ENCODE data around the gene MYO3A.
A peak's percentile ranks its signal among the peaks of the same experiment; 100 is the strongest.

The MYO3A gene

DNA sequence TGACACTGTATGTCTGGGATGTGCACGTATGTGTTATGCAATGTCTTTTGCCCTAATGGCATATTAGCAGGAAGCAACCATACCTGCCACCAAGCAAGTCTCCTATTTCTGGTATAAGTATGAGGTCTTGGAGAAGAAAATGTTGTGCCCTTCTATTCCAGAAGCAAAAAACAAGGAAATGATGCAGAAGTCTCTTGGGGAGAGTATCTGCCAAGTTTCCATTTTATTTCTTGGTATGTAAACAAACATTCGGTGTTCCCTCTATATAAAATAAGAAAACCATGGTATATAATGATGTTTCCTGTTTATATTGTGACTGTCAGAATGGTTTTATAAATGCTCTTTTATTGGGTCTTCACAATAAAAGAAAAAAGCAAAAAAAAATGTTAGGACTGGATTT is 19.3 kb upstream of the MYO3A start:
- no peak overlapping the region for H3K27ac ChIP-seq (ENCODE audit: low read depth in 2 of 2, low read length in 2 of 2)
- H3K4me3 ChIP-seq (ENCODE audit: low read length in 2 of 2): no peak overlapping the region
- H3K36me3 ChIP-seq (ENCODE audit: control insufficient read depth in 2 of 2, insufficient read depth in 2 of 2, low read length in 2 of 2): no peaks in the 10 kb centered on the region
- no peaks in the 10 kb centered on the region for H3K9me3 ChIP-seq (ENCODE audit: control insufficient read depth in 2 of 2, low read length in 2 of 2)
- no peaks in the 10 kb centered on the region for H3K4me1 ChIP-seq (ENCODE audit: control insufficient read depth in 2 of 2, insufficient read depth in 2 of 2, low read length in 2 of 2)
- H3K9ac ChIP-seq (ENCODE audit: low read depth in 1 of 2, low read length in 2 of 2): no peak overlapping the region
- no peaks in the 10 kb centered on the region for H3K27me3 ChIP-seq (ENCODE audit: control insufficient read depth in 2 of 2, insufficient read depth in 2 of 2, low read length in 2 of 2)

DNA sequence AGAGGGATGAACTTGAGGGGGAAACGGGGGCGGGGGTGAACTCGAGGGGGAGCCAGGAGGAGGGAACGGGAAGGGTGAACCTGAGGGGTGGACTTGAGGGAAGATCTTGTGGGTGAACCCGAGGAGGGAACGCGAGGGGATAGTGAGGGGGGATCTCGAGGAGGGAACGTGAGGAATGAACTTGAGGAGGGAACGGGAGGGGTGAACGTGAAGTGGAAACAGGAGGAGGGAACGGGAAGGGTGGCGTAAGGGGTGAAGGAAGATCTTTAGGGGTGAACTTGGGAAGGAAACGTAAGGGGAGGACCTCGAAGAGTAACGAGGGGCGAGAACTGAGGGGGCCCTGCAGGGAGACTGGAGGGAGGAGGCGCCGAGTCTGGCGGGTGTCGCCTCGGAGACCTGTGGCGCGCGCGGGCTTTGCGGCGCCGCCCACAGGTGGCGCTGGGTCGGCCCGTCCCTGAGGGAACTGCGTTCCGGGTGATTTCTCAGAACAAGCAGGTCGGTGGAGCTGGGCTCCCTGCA is 651 bp downstream of the MYO3A start:
- peak overlapping the region; percentile 36 to 59 for H3K4me3 ChIP-seq (ENCODE audit: low read length in 2 of 2)
- no peaks in the 10 kb centered on the region for H3K36me3 ChIP-seq (ENCODE audit: control insufficient read depth in 2 of 2, insufficient read depth in 2 of 2, low read length in 2 of 2)
- H3K27ac ChIP-seq (ENCODE audit: low read depth in 2 of 2, low read length in 2 of 2): no peak overlapping the region
- no peaks in the 10 kb centered on the region for H3K9me3 ChIP-seq (ENCODE audit: control insufficient read depth in 2 of 2, low read length in 2 of 2)
- no peaks in the 10 kb centered on the region for H3K4me1 ChIP-seq (ENCODE audit: control insufficient read depth in 2 of 2, insufficient read depth in 2 of 2, low read length in 2 of 2)
- peaks cover 0 to 6% of the 10 kb centered on the region in 2 donors for H3K27me3 ChIP-seq (ENCODE audit: control insufficient read depth in 2 of 2, insufficient read depth in 2 of 2, low read length in 2 of 2)
- H3K9ac ChIP-seq (ENCODE audit: low read depth in 1 of 2, low read length in 2 of 2): no peak overlapping the region

DNA sequence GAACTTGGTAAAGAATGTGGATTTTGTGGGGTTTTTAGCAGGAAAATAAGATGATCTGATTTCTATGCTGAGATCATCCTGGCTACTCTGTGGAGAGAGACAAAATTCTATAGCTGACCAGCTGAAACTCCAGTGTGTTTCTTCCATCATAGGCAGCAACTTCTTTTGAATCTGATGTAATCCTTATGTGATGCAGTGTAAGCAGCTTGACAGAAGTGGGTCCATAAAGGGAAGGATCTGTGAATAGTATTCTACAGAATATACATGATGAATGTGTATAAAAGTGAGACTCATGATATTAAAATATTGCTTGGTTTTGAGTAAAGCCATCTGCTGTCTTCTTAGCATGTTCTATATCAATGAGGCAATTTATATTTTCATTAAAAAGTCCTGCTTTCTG is 4.4 kb downstream of the MYO3A start:
- no peak overlapping the region for H3K4me3 ChIP-seq (ENCODE audit: low read length in 2 of 2)
- no peak overlapping the region for H3K9ac ChIP-seq (ENCODE audit: low read depth in 1 of 2, low read length in 2 of 2)
- H3K27ac ChIP-seq (ENCODE audit: low read depth in 2 of 2, low read length in 2 of 2): no peak overlapping the region
- H3K27me3 ChIP-seq (ENCODE audit: control insufficient read depth in 2 of 2, insufficient read depth in 2 of 2, low read length in 2 of 2): peaks cover 0 to 5% of the 10 kb centered on the region in 2 donors
- no peaks in the 10 kb centered on the region for H3K36me3 ChIP-seq (ENCODE audit: control insufficient read depth in 2 of 2, insufficient read depth in 2 of 2, low read length in 2 of 2)
- H3K4me1 ChIP-seq (ENCODE audit: control insufficient read depth in 2 of 2, insufficient read depth in 2 of 2, low read length in 2 of 2): no peaks in the 10 kb centered on the region
- H3K9me3 ChIP-seq (ENCODE audit: control insufficient read depth in 2 of 2, low read length in 2 of 2): no peaks in the 10 kb centered on the region

DNA sequence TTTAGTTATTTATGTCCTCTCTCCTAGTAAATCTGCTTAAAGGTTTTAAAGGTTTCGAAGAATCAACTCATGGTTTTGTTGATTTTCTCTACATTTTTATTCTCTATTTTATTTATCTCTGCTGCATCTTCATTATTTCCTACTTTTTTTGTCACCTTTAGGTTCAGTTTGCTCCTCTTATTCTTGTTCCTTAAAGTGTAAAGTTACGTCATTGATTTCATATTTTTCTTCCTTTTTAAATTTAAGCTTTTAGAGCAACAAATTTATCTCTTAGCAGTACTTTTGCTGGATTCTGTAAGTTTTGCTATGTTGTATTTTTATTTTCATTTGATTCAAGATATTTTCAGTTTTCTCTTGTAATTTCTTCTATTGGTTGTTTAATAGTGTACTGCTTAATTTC is 10.7 kb downstream of the MYO3A start:
- Histone ChIP-seq H3K27me3 (ENCODE audit: control insufficient read depth in 2 of 2, insufficient read depth in 2 of 2, low read length in 2 of 2) (no peaks in the 10 kb centered on the region), H3K4me3 (ENCODE audit: low read length in 2 of 2) (no peak overlapping the region), H3K4me1 (ENCODE audit: control insufficient read depth in 2 of 2, insufficient read depth in 2 of 2, low read length in 2 of 2) (no peaks in the 10 kb centered on the region), H3K27ac (ENCODE audit: low read depth in 2 of 2, low read length in 2 of 2) (no peak overlapping the region), H3K9me3 (ENCODE audit: control insufficient read depth in 2 of 2, low read length in 2 of 2) (no peaks in the 10 kb centered on the region), H3K9ac (ENCODE audit: low read depth in 1 of 2, low read length in 2 of 2) (no peak overlapping the region), H3K36me3 (ENCODE audit: control insufficient read depth in 2 of 2, insufficient read depth in 2 of 2, low read length in 2 of 2) (no peaks in the 10 kb centered on the region)

DNA sequence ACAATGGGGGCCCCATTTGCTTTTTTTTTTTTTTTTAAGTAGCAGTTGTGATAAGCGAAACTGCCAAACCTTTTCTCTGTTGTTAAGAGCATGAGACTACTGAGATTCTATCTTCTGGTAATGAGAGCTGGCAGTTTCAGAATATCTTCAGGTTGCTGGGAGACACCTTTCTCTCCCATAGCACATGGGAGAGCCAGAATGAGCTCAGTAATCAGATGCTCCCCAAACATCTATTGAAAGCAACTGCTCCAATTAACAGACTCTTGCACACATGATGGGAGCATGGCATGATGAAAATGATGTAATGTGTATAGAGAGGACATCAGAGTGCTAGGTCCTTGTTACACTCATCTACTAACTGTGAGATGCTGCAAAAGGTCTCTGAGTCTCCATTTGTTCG is 18.8 kb downstream of the MYO3A start:
- Histone ChIP-seq H3K36me3 (ENCODE audit: control insufficient read depth in 2 of 2, insufficient read depth in 2 of 2, low read length in 2 of 2) (no peaks in the 10 kb centered on the region), H3K9ac (ENCODE audit: low read depth in 1 of 2, low read length in 2 of 2) (no peak overlapping the region), H3K27ac (ENCODE audit: low read depth in 2 of 2, low read length in 2 of 2) (no peak overlapping the region), H3K4me1 (ENCODE audit: control insufficient read depth in 2 of 2, insufficient read depth in 2 of 2, low read length in 2 of 2) (no peaks in the 10 kb centered on the region), H3K9me3 (ENCODE audit: control insufficient read depth in 2 of 2, low read length in 2 of 2) (no peaks in the 10 kb centered on the region), H3K4me3 (ENCODE audit: low read length in 2 of 2) (no peak overlapping the region), H3K27me3 (ENCODE audit: control insufficient read depth in 2 of 2, insufficient read depth in 2 of 2, low read length in 2 of 2) (no peaks in the 10 kb centered on the region)

DNA sequence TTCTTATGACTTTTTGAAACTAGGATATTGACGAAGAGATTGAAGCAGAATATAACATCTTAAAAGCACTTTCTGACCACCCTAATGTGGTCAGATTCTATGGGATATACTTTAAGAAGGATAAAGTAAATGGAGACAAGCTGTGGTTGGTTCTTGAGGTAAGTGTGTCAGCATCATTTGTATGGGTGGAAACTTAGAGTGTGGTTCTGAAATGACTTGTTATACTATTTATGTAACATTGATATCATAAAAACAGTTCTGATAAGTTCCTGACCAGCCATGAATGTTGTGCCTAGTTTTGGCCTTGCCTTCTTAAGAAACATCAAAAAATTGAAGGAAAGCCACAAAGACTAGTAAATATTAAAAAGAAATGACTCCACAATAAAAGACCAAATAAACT is 20.8 kb downstream of the MYO3A start:
- H3K36me3 ChIP-seq (ENCODE audit: control insufficient read depth in 2 of 2, insufficient read depth in 2 of 2, low read length in 2 of 2): no peaks in the 10 kb centered on the region
- no peaks in the 10 kb centered on the region for H3K4me1 ChIP-seq (ENCODE audit: control insufficient read depth in 2 of 2, insufficient read depth in 2 of 2, low read length in 2 of 2)
- no peak overlapping the region for H3K4me3 ChIP-seq (ENCODE audit: low read length in 2 of 2)
- H3K9me3 ChIP-seq (ENCODE audit: control insufficient read depth in 2 of 2, low read length in 2 of 2): no peaks in the 10 kb centered on the region
- H3K9ac ChIP-seq (ENCODE audit: low read depth in 1 of 2, low read length in 2 of 2): no peak overlapping the region
- no peaks in the 10 kb centered on the region for H3K27me3 ChIP-seq (ENCODE audit: control insufficient read depth in 2 of 2, insufficient read depth in 2 of 2, low read length in 2 of 2)
- H3K27ac ChIP-seq (ENCODE audit: low read depth in 2 of 2, low read length in 2 of 2): no peak overlapping the region

DNA sequence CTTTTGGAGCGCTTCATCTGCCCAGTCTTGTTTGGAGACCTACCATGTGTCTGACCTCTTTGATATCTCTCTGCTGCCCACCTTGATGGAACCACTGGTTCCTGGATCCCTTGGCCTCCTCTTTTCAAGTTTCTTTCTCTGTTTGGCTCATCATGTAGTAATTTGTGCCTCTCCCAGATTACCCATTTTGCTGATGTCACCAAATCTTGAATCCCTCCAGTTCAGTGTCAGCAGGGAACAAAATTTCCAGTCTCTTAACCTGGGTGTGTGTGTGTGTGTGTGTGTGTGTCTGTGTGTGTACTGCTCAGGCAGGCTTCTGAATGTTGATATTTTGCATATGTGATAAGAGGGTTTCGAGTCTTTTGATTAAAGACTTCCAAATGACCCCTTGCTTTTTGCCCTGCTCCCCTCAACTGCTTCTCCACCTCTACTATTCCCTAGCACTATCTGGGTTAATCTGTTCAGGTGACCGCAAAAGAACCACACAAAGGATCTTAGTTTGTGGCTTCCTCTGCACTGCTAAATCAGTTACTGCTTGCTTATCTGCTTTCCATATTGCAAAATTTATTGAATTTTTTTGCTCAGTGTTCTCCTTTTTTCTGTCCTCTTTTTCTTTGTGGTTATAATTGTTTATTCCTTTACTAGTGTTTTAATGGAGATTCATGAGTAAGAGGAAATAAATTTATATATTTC is 25.7 kb downstream of the MYO3A start:
- H3K4me3 ChIP-seq (ENCODE audit: low read length in 2 of 2): no peak overlapping the region

DNA sequence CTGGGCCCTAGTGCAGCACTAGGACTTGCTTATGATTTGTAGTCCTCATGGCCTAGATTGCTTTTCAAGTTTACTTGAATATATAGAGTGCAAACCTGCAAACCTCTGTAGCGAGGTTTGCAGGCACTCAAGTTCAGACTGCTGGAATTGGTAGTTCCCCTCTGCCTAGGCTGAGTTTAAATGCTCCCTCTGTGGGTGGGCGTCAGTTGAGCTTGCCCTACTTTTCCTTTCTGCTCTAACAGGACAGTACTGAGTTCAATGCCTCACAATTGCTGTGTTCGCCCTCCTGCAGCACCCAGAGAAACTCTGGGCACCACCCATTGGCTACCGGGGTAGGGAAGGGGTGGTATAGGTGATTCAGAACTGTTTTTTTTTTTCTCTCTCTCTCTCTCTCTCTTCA is 31.6 kb downstream of the MYO3A start:
- no peak overlapping the region for H3K27ac ChIP-seq (ENCODE audit: low read depth in 2 of 2, low read length in 2 of 2)
- H3K27me3 ChIP-seq (ENCODE audit: control insufficient read depth in 2 of 2, insufficient read depth in 2 of 2, low read length in 2 of 2): no peaks in the 10 kb centered on the region
- no peaks in the 10 kb centered on the region for H3K4me1 ChIP-seq (ENCODE audit: control insufficient read depth in 2 of 2, insufficient read depth in 2 of 2, low read length in 2 of 2)
- H3K4me3 ChIP-seq (ENCODE audit: low read length in 2 of 2): no peak overlapping the region
- no peaks in the 10 kb centered on the region for H3K36me3 ChIP-seq (ENCODE audit: control insufficient read depth in 2 of 2, insufficient read depth in 2 of 2, low read length in 2 of 2)
- no peaks in the 10 kb centered on the region for H3K9me3 ChIP-seq (ENCODE audit: control insufficient read depth in 2 of 2, low read length in 2 of 2)
- H3K9ac ChIP-seq (ENCODE audit: low read depth in 1 of 2, low read length in 2 of 2): no peak overlapping the region

More for the DNA sequence above, 25.7 kb downstream of the MYO3A start:
- Histone ChIP-seq H3K4me1 (ENCODE audit: control insufficient read depth in 2 of 2, insufficient read depth in 2 of 2, low read length in 2 of 2) (no peaks in the 10 kb centered on the region), H3K27me3 (ENCODE audit: control insufficient read depth in 2 of 2, insufficient read depth in 2 of 2, low read length in 2 of 2) (no peaks in the 10 kb centered on the region), H3K36me3 (ENCODE audit: control insufficient read depth in 2 of 2, insufficient read depth in 2 of 2, low read length in 2 of 2) (no peaks in the 10 kb centered on the region), H3K9ac (ENCODE audit: low read depth in 1 of 2, low read length in 2 of 2) (no peak overlapping the region), H3K27ac (ENCODE audit: low read depth in 2 of 2, low read length in 2 of 2) (no peak overlapping the region), H3K9me3 (ENCODE audit: control insufficient read depth in 2 of 2, low read length in 2 of 2) (no peaks in the 10 kb centered on the region)

DNA sequence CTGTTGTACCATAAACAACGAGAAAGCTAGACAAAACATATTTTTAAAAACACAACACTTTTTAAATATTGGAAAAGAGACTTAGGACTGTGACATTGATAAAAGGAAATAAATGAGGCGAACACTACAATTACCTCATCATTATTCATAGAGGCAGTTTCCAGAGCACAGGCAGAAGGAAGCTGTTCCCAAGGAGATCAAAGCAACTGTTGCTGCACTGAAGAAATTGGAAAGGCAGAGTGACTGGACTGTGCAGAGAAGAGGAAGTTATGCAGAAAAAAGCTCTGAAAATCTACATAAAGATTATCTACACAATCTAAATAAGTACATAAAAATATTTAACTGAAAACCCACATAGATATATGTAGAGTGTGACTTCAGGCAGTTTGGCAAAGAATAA is 32.8 kb downstream of the MYO3A start:
- Histone ChIP-seq H3K27me3 (ENCODE audit: control insufficient read depth in 2 of 2, insufficient read depth in 2 of 2, low read length in 2 of 2) (no peaks in the 10 kb centered on the region), H3K9me3 (ENCODE audit: control insufficient read depth in 2 of 2, low read length in 2 of 2) (no peaks in the 10 kb centered on the region), H3K36me3 (ENCODE audit: control insufficient read depth in 2 of 2, insufficient read depth in 2 of 2, low read length in 2 of 2) (no peaks in the 10 kb centered on the region), H3K4me1 (ENCODE audit: control insufficient read depth in 2 of 2, insufficient read depth in 2 of 2, low read length in 2 of 2) (no peaks in the 10 kb centered on the region), H3K9ac (ENCODE audit: low read depth in 1 of 2, low read length in 2 of 2) (no peak overlapping the region), H3K4me3 (ENCODE audit: low read length in 2 of 2) (no peak overlapping the region), H3K27ac (ENCODE audit: low read depth in 2 of 2, low read length in 2 of 2) (no peak overlapping the region)

DNA sequence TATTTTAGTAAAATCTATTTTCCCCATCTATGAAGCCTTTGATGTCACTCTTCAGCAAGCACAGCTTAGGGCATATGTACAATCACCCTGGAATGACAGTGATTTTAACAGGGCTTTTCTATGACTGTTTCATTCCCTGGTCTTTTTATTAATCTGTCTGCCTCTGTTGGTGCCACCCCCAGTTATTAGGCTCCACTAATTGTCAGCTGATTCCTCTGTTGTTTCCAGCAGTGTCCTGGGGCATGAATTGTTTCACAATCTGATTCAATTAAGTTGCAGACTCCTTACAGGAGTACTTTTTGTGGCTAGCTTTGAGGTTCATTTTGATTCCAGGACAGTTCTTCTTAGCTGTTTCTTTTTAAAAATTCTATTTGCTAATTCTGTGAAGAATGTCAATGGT is 38.6 kb downstream of the MYO3A start:
- H3K4me1 ChIP-seq (ENCODE audit: control insufficient read depth in 2 of 2, insufficient read depth in 2 of 2, low read length in 2 of 2): no peaks in the 10 kb centered on the region
- H3K9me3 ChIP-seq (ENCODE audit: control insufficient read depth in 2 of 2, low read length in 2 of 2): no peaks in the 10 kb centered on the region
- no peak overlapping the region for H3K9ac ChIP-seq (ENCODE audit: low read depth in 1 of 2, low read length in 2 of 2)
- no peaks in the 10 kb centered on the region for H3K36me3 ChIP-seq (ENCODE audit: control insufficient read depth in 2 of 2, insufficient read depth in 2 of 2, low read length in 2 of 2)
- no peaks in the 10 kb centered on the region for H3K27me3 ChIP-seq (ENCODE audit: control insufficient read depth in 2 of 2, insufficient read depth in 2 of 2, low read length in 2 of 2)
- H3K27ac ChIP-seq (ENCODE audit: low read depth in 2 of 2, low read length in 2 of 2): no peak overlapping the region
- H3K4me3 ChIP-seq (ENCODE audit: low read length in 2 of 2): no peak overlapping the region
